Sciatic nerve (tissue), 2 donors: Measurements from ENCODE around the gene CST1. TPM values are rescaled to one million over a fixed set of nuclear protein-coding genes. Genes with fewer than 3 reads are reported as not detected.
A peak's percentile ranks its signal among the peaks of the same experiment; 100 is the strongest.
"Not testable (repeated sequence)": the region's sequence is repeated elsewhere in the genome, so short reads cannot be mapped to it uniquely, and the experiment has no call there.

Experiments
- ATAC-seq: fragments of 200-7000 bp; cut with Tn5 transposase; one replicate; pipeline ENCODE4 v1.9.1; 2020; ENCODE audit warnings: mild to moderate bottlenecking, moderate library complexity
- DNase-seq: peaks from one replicate; pipeline ENCODE4 v3.0.0-alpha.2; 2020; ENCODE audit warnings: low spot score
- intact Hi-C: fragments of 100-400 bp; cut with DNase I; formaldehyde crosslinking; loops from one replicate; pipeline ENCODE4 v1.14.2; 2022
- total RNA-seq: library from RNA; stranded (reverse); fragmentation: NEBNext Ultra II Directional; extraction: Animal tissue kit (Norgen Biotek cat#: 25700); gene quantifications from one replicate; pipeline ENCODE4 v1.2.1, GENCODE V29; 2021
- donor health status: DM: no; HTN: no; CAD: no.
- donor health status: DM: no; HTN: no; CAD: no.

Gene CST1
- total RNA-seq, 1 donor from 2014 or later: 2.5 TPM

- intact Hi-C loops: not testable (repeated sequence)
- peak; percentile 66 for ATAC-seq
- DNase-seq: peak; percentile 62
Observed at GRCh38 chr20:23723659-23724307, 27.0 kb downstream of the CST1 start.

DNA sequence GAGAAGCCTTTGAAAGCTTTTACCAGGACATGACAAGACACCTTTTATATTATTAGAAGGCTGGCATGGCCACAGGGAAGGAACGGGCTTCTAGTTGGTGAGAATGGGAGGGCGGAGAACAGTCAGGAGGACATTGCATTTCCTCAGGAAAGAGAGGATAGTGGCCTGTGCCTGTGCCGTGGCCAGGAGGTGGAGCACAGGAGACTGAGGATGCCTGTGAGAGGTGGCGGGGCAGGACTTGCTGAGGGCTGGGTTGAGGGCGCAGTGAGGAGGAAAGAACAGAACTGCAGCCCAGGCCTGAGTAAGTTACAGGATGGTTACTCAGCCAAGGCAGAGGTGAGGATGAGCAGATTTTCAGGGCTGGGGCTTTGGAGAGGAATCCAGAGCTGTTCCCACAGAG, 27.9 kb downstream of the CST1 start:
- intact Hi-C loops, ATAC-seq, DNase-seq: not testable (repeated sequence)

- no peak for DNase-seq
- intact Hi-C loops: no loop called here
- ATAC-seq: no peak
Observed at GRCh38 chr20:23721962-23722361, 28.8 kb downstream of the CST1 start.

GRCh38 chr20:23719351-23719750, 31.4 kb downstream of the CST1 start:
- DNase-seq, ATAC-seq, intact Hi-C loops: not testable (repeated sequence)

DNA sequence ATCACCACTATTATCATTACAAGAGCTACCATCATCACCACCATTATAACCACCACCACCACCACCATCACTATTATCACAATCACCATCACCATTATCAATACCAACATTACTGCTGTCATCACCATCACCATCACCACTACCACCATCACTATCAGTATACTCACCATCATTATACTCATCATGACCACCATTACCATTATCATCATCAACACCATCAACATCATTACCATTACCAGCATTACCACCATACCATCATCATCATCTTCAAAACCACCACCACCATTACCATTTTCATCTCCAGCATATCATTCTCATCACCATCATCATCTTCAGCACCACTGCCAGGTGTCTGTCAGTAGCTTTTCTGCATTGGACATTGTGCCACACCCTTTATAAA, 39.0 kb downstream of the CST1 start:
- intact Hi-C loops, DNase-seq, ATAC-seq: not testable (repeated sequence)

DNA sequence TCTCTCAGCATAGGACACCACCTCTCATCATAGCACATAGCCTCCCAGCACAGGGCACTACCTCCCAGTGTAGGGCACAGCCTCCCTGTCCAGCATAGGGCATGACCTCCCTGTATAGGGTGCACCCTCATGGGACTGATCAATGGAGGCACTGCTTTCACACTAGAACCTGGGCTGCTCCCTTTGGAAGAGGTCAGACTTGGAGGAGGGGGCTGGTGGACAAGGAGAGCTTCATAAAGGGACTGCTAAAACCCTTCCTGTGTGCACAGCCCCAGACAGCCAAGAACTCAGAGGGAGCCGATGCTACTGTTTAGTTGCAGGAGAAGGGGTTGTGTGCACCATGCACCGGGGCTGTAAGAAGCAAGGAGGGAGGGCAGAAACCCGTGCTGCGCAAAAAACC, 40.0 kb downstream of the CST1 start:
- intact Hi-C loops: no loop called here
- ATAC-seq (no peak), DNase-seq (no peak)

- no peak for ATAC-seq
- intact Hi-C loops: no loop called here
Observed at GRCh38 chr20:23705895-23706294, 44.8 kb downstream of the CST1 start.

GRCh38 chr20:23702021-23702420, 48.7 kb downstream of the CST1 start:
- ATAC-seq (no peak), DNase-seq (no peak)
- intact Hi-C loops: no loop called here

More at GRCh38 chr20:23705895-23706294, 44.8 kb downstream of the CST1 start:
- DNase-seq: no peak

DNA sequence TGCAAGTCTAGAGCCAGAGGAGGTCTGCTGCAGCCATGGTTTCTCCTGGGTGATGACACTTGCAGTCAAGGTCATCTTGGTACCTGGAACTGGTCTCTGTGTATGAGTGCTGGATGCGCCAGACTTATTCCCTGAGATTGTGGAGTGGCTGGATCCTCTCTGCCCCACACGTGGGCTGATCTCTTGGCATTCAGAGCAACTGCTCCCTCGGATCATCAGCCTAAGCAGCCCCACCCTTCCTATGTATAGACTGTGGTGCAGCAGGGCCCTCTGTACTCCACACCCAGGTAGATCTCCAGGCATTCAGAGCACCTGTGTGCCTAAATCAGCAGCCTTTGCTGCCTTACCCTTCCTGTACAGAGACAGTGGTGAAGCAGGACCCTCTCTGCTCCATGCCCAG, 49.8 kb downstream of the CST1 start:
- DNase-seq (no peak), ATAC-seq (no peak)
- intact Hi-C loops: no loop called here

- intact Hi-C loops: no loop called here
- no peak for DNase-seq
- no peak for ATAC-seq
Observed at GRCh38 chr20:23697947-23698346, 52.8 kb downstream of the CST1 start.

Other genes starting within 250 kb of the CST1 start
- not detected for gene CST9L, start 182.5 kb downstream of the CST1 start, total RNA-seq
- gene CST9, start 145.0 kb downstream of the CST1 start, total RNA-seq: not detected
- gene CST3, start 113.0 kb downstream of the CST1 start, total RNA-seq: 731 TPM
- not detected for gene CST4, start 61.9 kb downstream of the CST1 start, total RNA-seq
- gene CST2, start 75.8 kb upstream of the CST1 start, total RNA-seq: not detected
- not detected for gene CST5, start 128.8 kb upstream of the CST1 start, total RNA-seq
- gene GGTLC1, start 237.8 kb upstream of the CST1 start, total RNA-seq: not detected